ENCODE results near the gene MRPS2.

- TF ChIP-seq CTCF (IDR thresholded peaks at IDR 0.05), result no peak
- no peak for TF ChIP-seq ZNF512 (CRISPR knock-in tag; IDR thresholded peaks at IDR 0.05; ENCODE audit: borderline replicate concordance)
- no peak for TF ChIP-seq PRDM15 (CRISPR knock-in tag; IDR thresholded peaks at IDR 0.05)
- no peak for TF ChIP-seq MAX (CRISPR knock-in tag; IDR thresholded peaks at IDR 0.05)
- TF ChIP-seq ZMAT4 (CRISPR knock-in tag; IDR thresholded peaks at IDR 0.05), result no peak
- no peak for TF ChIP-seq TEAD1 (CRISPR knock-in tag; IDR thresholded peaks at IDR 0.05)
- TF ChIP-seq ZNF317 (CRISPR knock-in tag; IDR thresholded peaks at IDR 0.05; ENCODE audit: borderline replicate concordance, low read depth), result no peak
- TF ChIP-seq FOXK1 (CRISPR knock-in tag; IDR thresholded peaks at IDR 0.05), result no peak
- no peak for TF ChIP-seq ATF3 (CRISPR knock-in tag; conservative IDR thresholded peaks at IDR 0.05)
- no peak for TF ChIP-seq CREM (CRISPR knock-in tag; IDR thresholded peaks at IDR 0.05)
Observed at GRCh38 chr9:135490980-135491464, 9.5 kb upstream of the MRPS2 start.

Measured in WTC11 (cell line).